A549 treated with GW870086 at 1 μM for 4 hours (cell line): Measurements from ENCODE around the gene USP12. TPM values are rescaled to one million over a fixed set of nuclear protein-coding genes. Genes with fewer than 3 reads are reported as not detected.

Experiments
- total RNA-seq: library from RNA; stranded (reverse); fragments of 200-300 nt; extraction: Qiagen RNA extraction; gene quantifications from 5 replicates; pipeline ENCODE4 v1.2.3, GENCODE V29; 2022; ENCODE audit warnings: low read depth

Gene USP12
- total RNA-seq: 17.5 to 23.3 TPM (median 19.2 TPM) in 5 replicates

GRCh38 chr13:27171244-27171826 lies at the start of gene USP12:
Gene USP12, minus strand, starts transcription at chr13:27171811. Its CDS starts 172 bp downstream, at chr13:27171639.

Other genes starting within 250 kb of the USP12 start
- gene RPL21, start 79.7 kb upstream of the USP12 start, total RNA-seq: 1,283 to 1,776 TPM (median 1,328 TPM) in 5 replicates
- gene RASL11A, start 99.0 kb upstream of the USP12 start, total RNA-seq: 2.9 to 6.7 TPM (median 4.5 TPM) in 5 replicates